GM12801 (cell line): ENCODE data around the gene MMP25.

Experiments
- TF ChIP-seq, protein P1 (sequence below): IDR thresholded peaks from one replicate; pipeline ENCODE4 v1.5.1; 2011; ENCODE audit warnings: control low read depth; ENCODE audit not compliant: insufficient read length; ENCODE audit errors: extremely low read depth

The MMP25 gene

DNA sequence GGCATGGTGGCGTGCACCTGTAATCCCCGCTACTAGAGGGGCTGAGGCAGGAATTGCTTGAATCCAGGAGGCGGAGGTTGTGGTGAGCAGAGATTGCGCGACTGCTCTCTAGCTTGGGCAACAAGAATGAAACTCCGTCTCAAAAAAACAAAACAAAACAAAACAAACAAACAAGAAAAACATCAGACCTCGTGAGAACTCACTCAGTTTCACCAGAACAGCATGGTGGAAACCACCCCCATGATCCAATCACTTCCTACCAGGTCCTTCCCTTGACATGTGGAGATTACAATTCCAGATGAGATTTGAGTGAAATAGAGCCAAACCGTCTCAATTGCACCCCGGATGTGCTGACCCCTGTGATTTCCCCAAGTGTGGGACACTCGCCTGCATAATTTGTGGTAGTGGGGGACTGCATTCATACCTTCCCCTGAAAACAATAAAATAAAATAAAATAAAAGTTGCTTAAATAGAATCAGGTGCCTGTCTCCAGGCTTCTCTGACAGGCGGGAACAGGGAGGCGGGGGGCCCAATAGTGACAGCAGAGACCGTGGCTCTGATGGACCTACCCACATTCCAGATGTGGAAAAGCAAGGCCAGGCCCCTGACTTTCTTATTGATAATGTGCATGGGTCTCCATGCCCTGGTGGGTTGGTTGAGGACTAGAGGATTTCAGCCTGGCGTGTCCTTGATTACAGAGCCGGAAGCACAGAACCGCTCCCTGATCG is 39.7 kb downstream of the MMP25 start:
- TF ChIP-seq, protein P1, sequence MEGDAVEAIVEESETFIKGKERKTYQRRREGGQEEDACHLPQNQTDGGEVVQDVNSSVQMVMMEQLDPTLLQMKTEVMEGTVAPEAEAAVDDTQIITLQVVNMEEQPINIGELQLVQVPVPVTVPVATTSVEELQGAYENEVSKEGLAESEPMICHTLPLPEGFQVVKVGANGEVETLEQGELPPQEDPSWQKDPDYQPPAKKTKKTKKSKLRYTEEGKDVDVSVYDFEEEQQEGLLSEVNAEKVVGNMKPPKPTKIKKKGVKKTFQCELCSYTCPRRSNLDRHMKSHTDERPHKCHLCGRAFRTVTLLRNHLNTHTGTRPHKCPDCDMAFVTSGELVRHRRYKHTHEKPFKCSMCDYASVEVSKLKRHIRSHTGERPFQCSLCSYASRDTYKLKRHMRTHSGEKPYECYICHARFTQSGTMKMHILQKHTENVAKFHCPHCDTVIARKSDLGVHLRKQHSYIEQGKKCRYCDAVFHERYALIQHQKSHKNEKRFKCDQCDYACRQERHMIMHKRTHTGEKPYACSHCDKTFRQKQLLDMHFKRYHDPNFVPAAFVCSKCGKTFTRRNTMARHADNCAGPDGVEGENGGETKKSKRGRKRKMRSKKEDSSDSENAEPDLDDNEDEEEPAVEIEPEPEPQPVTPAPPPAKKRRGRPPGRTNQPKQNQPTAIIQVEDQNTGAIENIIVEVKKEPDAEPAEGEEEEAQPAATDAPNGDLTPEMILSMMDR = no peak

- TF ChIP-seq, protein P1 = no peak
Observed at GRCh38 chr16:3086596-3087242, 40.4 kb downstream of the MMP25 start.

DNA sequence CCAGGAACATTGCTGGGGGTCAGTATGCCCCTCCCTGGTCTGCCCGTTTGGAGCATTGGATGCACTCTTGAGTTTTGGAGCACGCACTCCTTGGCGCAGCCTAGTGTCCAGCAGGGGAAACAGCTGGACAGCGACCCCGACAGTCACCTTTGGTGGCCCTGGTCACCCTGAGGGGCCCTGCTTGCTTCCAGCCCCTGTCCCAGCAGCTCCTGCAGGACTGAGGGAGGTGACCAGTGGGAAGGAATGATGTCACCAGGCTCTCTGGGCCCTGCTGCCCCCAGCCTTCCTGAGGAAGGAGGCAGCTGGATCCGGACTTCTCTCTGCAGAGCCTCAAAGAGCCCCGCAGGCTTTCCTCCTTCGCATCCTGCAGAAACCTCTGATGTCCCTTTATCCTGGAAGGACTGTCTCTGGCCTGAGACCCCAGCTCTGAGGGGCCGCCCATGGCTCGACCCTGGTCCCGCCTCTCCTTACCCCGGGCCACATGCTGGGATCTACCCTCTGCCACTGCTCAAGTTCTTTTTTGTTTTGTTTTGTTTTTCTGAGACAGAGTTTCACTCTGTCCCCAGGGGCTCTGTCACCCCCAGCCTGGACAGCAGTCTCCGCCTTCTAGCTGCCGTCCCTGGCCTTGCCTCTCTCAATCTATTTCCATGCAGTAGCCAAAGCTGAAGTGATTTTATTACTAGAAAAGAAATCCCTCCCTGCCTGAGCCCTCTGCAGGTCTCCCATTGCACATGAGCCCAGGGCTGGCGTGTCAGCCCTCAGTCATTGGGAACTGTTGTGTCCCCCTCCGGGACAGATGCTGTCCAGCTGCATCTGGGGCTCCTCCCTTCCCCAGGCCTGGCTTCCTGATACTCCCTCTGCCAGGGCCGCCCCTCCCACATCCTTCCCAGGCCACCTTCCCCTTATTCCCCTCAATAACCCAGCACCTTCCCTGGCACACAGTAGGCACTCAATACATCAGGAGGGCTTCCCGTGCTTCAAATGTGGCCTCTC is 41.2 kb downstream of the MMP25 start:
- TF ChIP-seq, protein P1 = no peak

DNA sequence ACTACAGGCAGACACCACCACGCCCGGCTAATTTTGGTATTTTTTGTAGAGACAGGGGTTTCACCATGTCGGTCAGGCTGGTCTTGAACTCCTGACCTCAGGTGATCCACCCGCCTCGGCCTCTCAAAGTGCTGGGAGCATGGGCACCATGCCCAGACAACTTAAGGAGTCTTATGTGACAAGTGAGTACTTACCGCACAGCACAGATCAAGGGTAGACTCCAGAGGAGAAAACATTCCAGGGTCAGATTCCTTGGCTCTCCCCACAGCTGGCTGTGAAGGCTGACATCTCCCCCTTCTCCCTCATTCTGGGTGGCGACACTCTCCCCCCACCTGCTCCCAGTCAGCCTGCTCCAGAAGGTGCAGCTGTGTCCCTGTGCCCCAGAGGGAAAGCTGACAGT is 42.1 kb downstream of the MMP25 start:
- TF ChIP-seq, protein P1 = no peak

DNA sequence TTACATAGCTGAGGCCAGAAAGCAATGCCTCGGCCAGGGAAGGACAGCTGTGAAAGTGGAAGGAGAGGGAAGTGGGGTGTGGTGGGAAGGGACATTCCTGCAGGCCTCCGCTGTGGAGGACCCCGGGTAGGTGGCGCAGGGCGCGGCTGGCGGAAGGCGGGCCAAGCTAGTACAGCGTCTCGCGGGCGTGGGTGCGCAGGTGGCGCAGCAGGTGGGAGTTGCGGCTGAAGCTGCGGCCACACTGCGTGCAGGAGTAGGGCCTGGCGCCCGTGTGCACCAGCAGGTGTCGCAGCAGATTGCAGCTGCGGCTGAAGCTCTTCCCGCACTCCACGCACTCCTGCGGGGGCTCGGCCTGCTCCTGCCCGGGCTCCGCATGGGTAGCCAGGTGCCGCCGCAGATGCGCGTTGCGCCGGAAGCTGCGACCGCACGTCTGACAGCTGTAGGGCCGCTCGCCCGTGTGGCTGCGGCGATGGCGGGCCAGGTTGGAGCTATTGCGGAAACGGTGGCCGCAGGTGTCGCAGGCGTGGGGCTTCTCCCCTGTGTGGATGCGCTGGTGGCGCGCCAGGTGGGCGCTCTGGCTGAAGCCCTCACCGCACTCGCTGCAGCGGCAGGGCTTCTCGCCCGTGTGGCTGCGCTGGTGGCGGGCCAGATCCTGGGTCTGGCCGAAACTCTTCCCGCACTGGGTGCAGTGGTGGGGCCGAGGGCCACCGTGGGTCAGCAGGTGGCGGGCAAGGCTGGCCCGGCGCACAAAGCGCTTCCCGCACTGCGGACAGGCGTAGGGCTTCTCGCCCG is 42.8 kb downstream of the MMP25 start:
- TF ChIP-seq, protein P1 = no peak

DNA sequence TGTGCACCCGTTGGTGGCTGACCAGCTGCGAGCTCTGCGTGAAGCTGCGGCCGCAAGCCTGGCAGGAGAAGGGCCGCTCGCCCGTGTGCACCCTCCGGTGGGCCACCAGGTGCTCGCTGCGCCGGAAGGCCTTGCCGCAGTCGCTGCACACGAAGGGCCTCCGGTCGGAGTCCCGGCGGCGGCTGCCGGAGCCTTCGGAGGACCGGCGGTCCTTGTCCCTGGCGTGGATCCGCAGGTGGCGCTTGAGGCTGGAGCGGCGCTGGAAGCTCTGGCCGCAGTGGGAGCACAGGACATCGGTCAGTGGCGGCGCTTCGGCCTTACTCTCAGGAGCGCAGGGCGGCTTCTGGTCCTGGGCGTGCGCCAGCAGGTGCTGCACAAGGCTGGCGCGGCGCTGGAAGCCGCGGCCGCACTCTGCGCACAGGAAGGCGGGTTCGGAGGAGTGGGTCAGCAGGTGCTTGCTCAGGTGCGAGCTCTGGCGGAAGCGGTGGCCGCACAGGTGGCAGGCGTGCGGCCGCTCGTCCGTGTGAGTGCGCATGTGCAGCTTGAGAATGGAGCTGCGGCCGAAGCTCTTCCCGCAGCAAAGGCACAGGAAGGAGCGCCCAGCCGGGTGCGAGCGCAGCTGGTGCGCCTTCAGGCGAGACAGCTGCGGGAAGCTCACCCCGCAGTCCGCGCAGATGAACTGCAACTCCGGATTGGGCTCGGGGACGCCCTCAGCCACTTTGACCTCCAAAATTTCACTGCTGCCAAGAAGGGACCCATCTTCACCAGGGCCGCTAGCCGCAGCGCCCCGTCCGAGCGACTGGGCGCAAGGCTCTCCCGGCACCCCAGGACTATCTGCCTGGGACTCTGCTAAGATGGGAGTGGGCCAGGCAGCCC is 43.6 kb downstream of the MMP25 start:
- TF ChIP-seq, protein P1 = no peak
